ENCODE results near the gene EDARADD. TPM values are rescaled to one million over a fixed set of nuclear protein-coding genes. Genes with fewer than 3 reads are reported as not detected.

EDARADD gene
- total and polyA plus RNA-seq, 12 donors = 0.14 to 2.5 (median 0.84) TPM

DNA sequence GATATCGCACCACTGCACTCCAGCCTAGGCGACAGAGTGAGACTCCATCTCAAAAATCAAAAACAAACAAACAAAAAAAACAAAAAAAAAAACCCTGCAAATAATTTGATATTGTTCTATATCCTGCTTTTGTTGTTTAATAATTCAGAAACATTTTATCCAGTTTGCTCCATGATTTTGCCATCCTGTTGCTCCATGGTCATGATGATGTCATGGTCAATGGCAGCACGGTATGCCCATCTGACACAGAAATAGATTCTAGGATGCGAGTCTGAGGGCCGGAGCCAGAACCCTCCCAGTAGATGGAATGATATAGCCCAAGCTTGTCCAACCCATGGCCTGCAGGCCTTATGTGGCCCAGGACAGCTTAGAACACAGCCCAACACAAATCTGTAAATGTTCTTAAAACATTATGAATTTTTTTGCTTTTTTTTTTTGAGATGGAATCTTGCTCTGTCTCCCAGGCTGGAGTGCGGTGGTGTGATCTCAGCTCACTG, 39.8 kb downstream of the EDARADD start:
- ATAC-seq (no peak), DNase-seq (no peak)
- 93 to 95% methylated on average over 6 of the region's 6 CpGs for WGBS, 2 donors
- H3K4me1 ChIP-seq = no peaks in the 10 kb centered on the region
- H3K9me3 ChIP-seq = peaks cover 0 to under 1% (median 0%) of the 10 kb centered on the region in 11 donors
- no peaks in the 10 kb centered on the region for H3K27me3 ChIP-seq
- no peak overlapping the region for H3K27ac ChIP-seq
- no peak overlapping the region for H3K4me3 ChIP-seq
- intact Hi-C loops (cut with DNase I) = no loop called here
- TF ChIP-seq, protein P1, sequence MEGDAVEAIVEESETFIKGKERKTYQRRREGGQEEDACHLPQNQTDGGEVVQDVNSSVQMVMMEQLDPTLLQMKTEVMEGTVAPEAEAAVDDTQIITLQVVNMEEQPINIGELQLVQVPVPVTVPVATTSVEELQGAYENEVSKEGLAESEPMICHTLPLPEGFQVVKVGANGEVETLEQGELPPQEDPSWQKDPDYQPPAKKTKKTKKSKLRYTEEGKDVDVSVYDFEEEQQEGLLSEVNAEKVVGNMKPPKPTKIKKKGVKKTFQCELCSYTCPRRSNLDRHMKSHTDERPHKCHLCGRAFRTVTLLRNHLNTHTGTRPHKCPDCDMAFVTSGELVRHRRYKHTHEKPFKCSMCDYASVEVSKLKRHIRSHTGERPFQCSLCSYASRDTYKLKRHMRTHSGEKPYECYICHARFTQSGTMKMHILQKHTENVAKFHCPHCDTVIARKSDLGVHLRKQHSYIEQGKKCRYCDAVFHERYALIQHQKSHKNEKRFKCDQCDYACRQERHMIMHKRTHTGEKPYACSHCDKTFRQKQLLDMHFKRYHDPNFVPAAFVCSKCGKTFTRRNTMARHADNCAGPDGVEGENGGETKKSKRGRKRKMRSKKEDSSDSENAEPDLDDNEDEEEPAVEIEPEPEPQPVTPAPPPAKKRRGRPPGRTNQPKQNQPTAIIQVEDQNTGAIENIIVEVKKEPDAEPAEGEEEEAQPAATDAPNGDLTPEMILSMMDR (IDR thresholded peaks at IDR 0.05) = no peak
- H3K36me3 ChIP-seq = no peaks in the 10 kb centered on the region

DNA sequence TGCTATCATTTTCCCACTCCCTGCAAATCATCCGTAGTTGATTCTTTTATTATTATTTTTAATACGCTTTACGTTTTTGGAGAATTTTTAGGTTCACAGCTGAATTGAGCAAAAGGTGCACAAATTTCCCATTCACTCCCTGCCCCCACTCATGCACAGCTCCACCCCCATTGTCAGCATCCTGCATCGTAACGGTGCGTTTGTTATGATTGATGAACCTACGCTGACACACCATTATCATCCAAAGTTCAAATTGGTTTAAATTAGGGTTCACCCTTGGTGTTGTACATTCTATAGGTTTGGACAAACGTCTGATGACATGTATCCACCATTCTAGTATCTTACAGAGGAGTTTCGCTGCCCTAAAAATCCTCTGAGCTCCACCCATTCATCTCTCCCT, 44.5 kb downstream of the EDARADD start:
- no peaks in the 10 kb centered on the region for H3K4me1 ChIP-seq
- WGBS, 2 donors = 89 to 90% methylated on average over 9 of the region's 9 CpGs
- intact Hi-C loops (cut with DNase I) = no loop called here
- DNase-seq = no peak
- no peaks in the 10 kb centered on the region for H3K27me3 ChIP-seq
- no peak for ATAC-seq
- TF ChIP-seq, protein P1 (IDR thresholded peaks at IDR 0.05) = no peak
- peaks cover 0 to 14% (median 0%) of the 10 kb centered on the region in 11 donors for H3K9me3 ChIP-seq
- no peaks in the 10 kb centered on the region for H3K36me3 ChIP-seq
- no peak overlapping the region for H3K4me3 ChIP-seq
- H3K27ac ChIP-seq = no peak overlapping the region

DNA sequence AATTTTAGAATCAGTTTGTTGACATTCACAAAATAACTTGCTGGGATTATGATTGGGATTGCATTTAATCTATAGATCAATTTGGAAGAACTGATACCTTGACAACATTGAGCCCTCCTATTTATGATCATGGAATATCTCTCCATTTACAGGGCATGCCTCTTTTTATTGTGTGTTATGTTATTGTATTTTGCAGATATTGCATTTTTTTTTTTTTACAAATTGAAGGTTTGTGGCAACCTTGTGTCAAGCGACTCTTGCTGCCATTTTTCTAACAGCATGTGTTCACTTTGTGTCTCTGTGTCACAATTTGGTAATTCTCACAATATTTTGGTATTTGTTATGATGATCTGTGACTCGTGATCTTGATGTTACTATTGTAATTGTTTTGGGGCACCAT, 46.3 kb downstream of the EDARADD start:
- Histone ChIP-seq H3K4me1 (no peaks in the 10 kb centered on the region), H3K9me3 (peaks cover 0 to 26% (median 0%) of the 10 kb centered on the region in 11 donors), H3K36me3 (no peaks in the 10 kb centered on the region), H3K27ac (no peak overlapping the region), H3K27me3 (no peaks in the 10 kb centered on the region), H3K4me3 (no peak overlapping the region)
- ATAC-seq (no peak), DNase-seq (no peak)
- intact Hi-C loops (cut with DNase I) = no loop called here
- TF ChIP-seq, protein P1 (IDR thresholded peaks at IDR 0.05) = no peak
- WGBS, 2 donors = 80 to 84% methylated on average over 2 of the region's 2 CpGs

DNA sequence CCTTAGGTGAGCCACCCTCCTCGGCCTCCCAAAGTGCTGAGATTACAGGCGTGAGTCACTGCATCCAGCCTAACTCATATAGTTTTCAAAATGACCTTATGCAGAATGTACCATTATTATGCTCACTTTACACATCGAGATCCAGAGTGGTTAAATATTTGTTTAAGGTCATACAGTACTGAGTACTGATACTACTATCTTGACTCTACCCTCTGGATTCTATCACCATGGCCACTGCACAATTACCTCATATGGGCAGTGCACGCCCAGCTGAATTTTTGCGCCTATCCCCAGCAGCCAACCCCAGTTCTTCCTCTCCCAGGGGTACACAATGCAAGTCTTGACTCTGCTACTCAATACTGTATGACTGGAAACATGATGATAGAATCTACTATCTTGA, 56.7 kb downstream of the EDARADD start:
- DNase-seq = no peak
- 92 to 94% methylated on average over 5 of the region's 5 CpGs for WGBS, 2 donors
- no peaks in the 10 kb centered on the region for H3K27me3 ChIP-seq
- H3K27ac ChIP-seq = no peak overlapping the region
- intact Hi-C loops (cut with DNase I) = no loop called here
- H3K4me1 ChIP-seq = no peaks in the 10 kb centered on the region
- H3K36me3 ChIP-seq = no peaks in the 10 kb centered on the region
- no peak overlapping the region for H3K4me3 ChIP-seq
- TF ChIP-seq, protein P1 (IDR thresholded peaks at IDR 0.05) = no peak
- no peak for ATAC-seq
- no peaks in the 10 kb centered on the region for H3K9me3 ChIP-seq

Measured in heart right ventricle (tissue), 16 donors.